Breast epithelium (tissue), 4 donors: ENCODE data around the gene LURAP1L. TPM values are rescaled to one million over a fixed set of nuclear protein-coding genes. Genes with fewer than 3 reads are reported as not detected.

ENCODE experiments used
- DNase-seq, 2 donors: peaks; one replicate each; pipeline ENCODE4 v3.0.0-alpha.2; 2019; ENCODE audit warnings: low spot score in 2 of 2
- H3K27ac ChIP-seq, 2 donors: fragments of 200-600 bp; sonication (generic) in 1 of 2; one replicate each; pipeline ENCODE4 v1.5.1; 2016 to 2019; ENCODE audit warnings: mild to moderate bottlenecking in 1 of 2
- H3K27me3 ChIP-seq, 2 donors: fragments of 200-600 bp; sonication (generic) in 1 of 2; one replicate each; pipeline versions ENCODE4 v1.5.1 to v1.6.0; 2017 to 2019; ENCODE audit warnings: control low read depth in 1 of 2, mild to moderate bottlenecking in 1 of 2
- H3K36me3 ChIP-seq: fragments of 200-600 bp; one replicate; pipeline ENCODE4 v1.5.1; 2019
- H3K4me1 ChIP-seq, 2 donors: fragments of 200-600 bp; sonication (generic); one replicate each; pipeline ENCODE4 v1.5.1; 2016 to 2019; ENCODE audit warnings: control low read depth in 1 of 2
- H3K4me3 ChIP-seq, 3 donors: fragments of 200-600 bp; sonication (generic); 1 replicate in 2 of 3; 2 replicates in 1 of 3; pipeline ENCODE4 v1.5.1; 2016 to 2019; ENCODE audit warnings: mild to moderate bottlenecking in 3 of 3, moderate library complexity in 2 of 3
- H3K9me3 ChIP-seq, 2 donors: fragments of 200-600 bp; sonication (generic) in 1 of 2; one replicate each; pipeline ENCODE4 v1.5.1; 2016 to 2019; ENCODE audit warnings: control low read depth in 1 of 2
- CTCF ChIP-seq, 3 donors: fragments of 450-650 bp; IDR thresholded peaks; one replicate each; pipeline ENCODE4 v1.5.1; 2016 to 2017; ENCODE audit warnings: antibody characterized with exemption in 3 of 3, mild to moderate bottlenecking in 3 of 3, moderate library complexity in 3 of 3
- POLR2A ChIP-seq: fragments of 450-650 bp; IDR thresholded peaks from one replicate; pipeline ENCODE4 v1.6.1; 2016; ENCODE audit warnings: antibody characterized with exemption, mild to moderate bottlenecking, moderate library complexity
- POLR2AphosphoS5 ChIP-seq, 3 donors: sonication (generic); formaldehyde crosslinking; IDR thresholded peaks; one replicate each; pipeline ENCODE4 v1.6.1; 2017; ENCODE audit warnings: antibody characterized with exemption in 3 of 3
- intact Hi-C: fragments of 100-400 bp; cut with DNase I; formaldehyde crosslinking; loops from one replicate; pipeline ENCODE4 v1.15.1; 2023; ENCODE audit warnings: low total_unique reads
- total RNA-seq, 3 donors: library from RNA; depleted of rRNA; stranded (reverse); fragments of >200 nt; gene quantifications; one replicate each; pipeline ENCODE4 v1.1.0, GENCODE V29; 2016

LURAP1L gene
- total RNA-seq, 3 donors from 2014 or later = 12.3 to 25.2 (median 24.1) TPM

- intact Hi-C loops = no loop called here
- no peak for TF ChIP-seq CTCF (IDR thresholded peaks at IDR 0.05)
- TF ChIP-seq POLR2A = no peak
- no peak for TF ChIP-seq POLR2AphosphoS5 (IDR thresholded peaks at IDR 0.05)
- no peaks in the 10 kb centered on the region for H3K27me3 ChIP-seq
- no peak for DNase-seq
- H3K9me3 ChIP-seq = no peaks in the 10 kb centered on the region
- no peaks in the 10 kb centered on the region for H3K36me3 ChIP-seq
- H3K4me3 ChIP-seq = no peak overlapping the region
- H3K4me1 ChIP-seq = no peaks in the 10 kb centered on the region
- no peak overlapping the region for H3K27ac ChIP-seq
Observed at GRCh38 chr9:12748954-12749353, 25.9 kb upstream of the LURAP1L start.

GRCh38 chr9:12753931-12754330 lies 20.9 kb upstream of the LURAP1L start:
- Histone ChIP-seq H3K4me3 (no peak overlapping the region), H3K9me3 (no peaks in the 10 kb centered on the region), H3K27ac (no peak overlapping the region), H3K27me3 (no peaks in the 10 kb centered on the region), H3K36me3 (no peaks in the 10 kb centered on the region), H3K4me1 (no peaks in the 10 kb centered on the region)
- TF ChIP-seq CTCF (IDR thresholded peaks at IDR 0.05) (no peak), POLR2AphosphoS5 (IDR thresholded peaks at IDR 0.05) (no peak), POLR2A (no peak)
- DNase-seq = no peak
- intact Hi-C loops = no loop called here

GRCh38 chr9:12759761-12760160 lies 15.1 kb upstream of the LURAP1L start:
- no peak for DNase-seq
- H3K9me3 ChIP-seq = no peaks in the 10 kb centered on the region
- no peak overlapping the region for H3K27ac ChIP-seq
- H3K4me3 ChIP-seq = no peak overlapping the region
- TF ChIP-seq CTCF (IDR thresholded peaks at IDR 0.05) (no peak), POLR2AphosphoS5 (IDR thresholded peaks at IDR 0.05) (no peak)
- no peaks in the 10 kb centered on the region for H3K36me3 ChIP-seq
- no peaks in the 10 kb centered on the region for H3K27me3 ChIP-seq
- no peaks in the 10 kb centered on the region for H3K4me1 ChIP-seq
- intact Hi-C loops = no loop called here

GRCh38 chr9:12760758-12761157 lies 14.1 kb upstream of the LURAP1L start:
- H3K9me3 ChIP-seq = no peaks in the 10 kb centered on the region
- no peaks in the 10 kb centered on the region for H3K4me1 ChIP-seq
- H3K36me3 ChIP-seq = no peaks in the 10 kb centered on the region
- intact Hi-C loops = no loop called here
- no peaks in the 10 kb centered on the region for H3K27me3 ChIP-seq
- H3K4me3 ChIP-seq = no peak overlapping the region
- TF ChIP-seq POLR2A = no peak
- no peak for TF ChIP-seq CTCF (IDR thresholded peaks at IDR 0.05)
- TF ChIP-seq POLR2AphosphoS5 (IDR thresholded peaks at IDR 0.05) = no peak
- H3K27ac ChIP-seq = no peak overlapping the region
- DNase-seq = no peak

GRCh38 chr9:12764150-12764549 lies 10.7 kb upstream of the LURAP1L start:
- TF ChIP-seq POLR2A (no peak), CTCF (IDR thresholded peaks at IDR 0.05) (no peak), POLR2AphosphoS5 (IDR thresholded peaks at IDR 0.05) (no peak)
- no peak overlapping the region for H3K4me3 ChIP-seq
- no peaks in the 10 kb centered on the region for H3K4me1 ChIP-seq
- no peaks in the 10 kb centered on the region for H3K9me3 ChIP-seq
- no peak for DNase-seq
- intact Hi-C loops = no loop called here
- H3K27ac ChIP-seq = no peak overlapping the region
- no peaks in the 10 kb centered on the region for H3K36me3 ChIP-seq
- no peaks in the 10 kb centered on the region for H3K27me3 ChIP-seq
